ENCODE data around the gene SLC29A3. TPM values are rescaled to one million over a fixed set of nuclear protein-coding genes. Genes with fewer than 3 reads are reported as not detected.

The SLC29A3 gene
- total RNA-seq, 1 experiment from 2014 or later = 35.7 TPM

DNA sequence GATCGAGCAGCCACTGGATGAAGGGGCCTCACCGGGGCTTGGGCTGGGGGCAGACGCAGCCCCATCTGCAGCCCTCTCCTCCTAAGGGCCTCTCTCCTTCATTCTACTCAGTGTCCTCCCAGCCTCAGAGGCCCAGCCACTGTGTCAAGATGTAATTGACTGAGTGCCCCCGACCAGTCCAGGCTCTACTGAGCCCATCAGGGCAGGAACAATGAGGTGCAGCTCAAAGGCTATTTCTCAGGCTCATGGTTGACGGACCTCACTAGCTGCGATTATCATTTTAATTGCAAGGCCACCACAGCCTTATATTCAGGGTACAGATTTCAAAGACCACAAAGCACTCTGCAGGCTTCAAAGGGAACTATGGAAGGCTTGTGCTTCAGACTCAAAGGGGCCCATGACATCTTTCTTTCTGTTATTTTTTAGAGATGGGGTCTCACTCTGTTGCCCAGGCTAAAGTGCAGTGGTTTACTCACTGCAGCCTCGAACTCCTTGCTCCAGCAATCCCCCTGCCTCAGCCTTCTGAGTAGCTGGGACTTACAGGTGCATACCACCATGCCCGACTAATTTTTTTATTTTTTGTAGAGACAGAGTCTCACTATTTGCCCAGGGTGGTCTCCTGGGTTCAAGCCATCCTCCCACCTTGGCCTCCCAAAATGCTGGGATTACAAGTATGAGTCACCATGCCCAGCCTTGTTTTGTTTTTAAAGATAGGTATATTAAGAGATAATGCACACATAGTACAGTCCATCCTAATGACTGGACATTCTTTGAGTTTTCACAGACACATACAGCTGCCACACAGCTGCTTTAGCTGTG lies 23.7 kb downstream of the SLC29A3 start:
- Histone ChIP-seq H3K79me2 (ENCODE audit: low read depth) (peaks cover 17% of the 10 kb centered on the region; the same call in 1 of the 2 replicates), H4K20me1 (ENCODE audit: insufficient read depth) (no peaks in the 10 kb centered on the region), H3K4me2 (peak overlapping the region; percentile 53), H3F3A (ENCODE audit: insufficient read depth, low read depth) (peaks cover 56% of the 10 kb centered on the region), H3K27me3 (ENCODE audit: insufficient read depth, low read depth) (no peaks in the 10 kb centered on the region), H3K9me2 (ENCODE audit: insufficient read depth) (no peaks in the 10 kb centered on the region), H2AFZ (no peak overlapping the region), H3K4me1 (replicated peaks; ENCODE audit: insufficient read depth) (peaks cover 86% of the 10 kb centered on the region), H3K36me3 (ENCODE audit: low read depth) (no peaks in the 10 kb centered on the region), H3K27ac (peak overlapping the region; percentile 81), H3K4me3 (no peak overlapping the region), H3K9me3 (ENCODE audit: insufficient read depth, low read depth) (no peaks in the 10 kb centered on the region; the same call in 1 of the 2 replicates)
- POLR2A ChIA-PET (ENCODE audit: unreplicated experiment) = interaction anchor here (0.7 to 1.1 kb wide), 3 partner anchors 11 to 36 kb away, joined by 4 to 10 read pairs (median 5); no protein-coding TSS in a partner anchor
- intact Hi-C loops (cut with micrococcal nuclease; ENCODE audit: unreplicated experiment) = loop anchor here (1.0 kb wide), 1 partner anchor 424 kb away; no protein-coding TSS in a partner anchor
- CTCF ChIA-PET = interaction anchor here (0.6 to 2.1 kb wide), 3 partner anchors 15 to 269 kb away, joined by 3 to 7 read pairs (median 6); partner anchors contain the start of gene SLC29A3
- no TSS peak for BruUV-seq (replicated peaks)
- TF ChIP-seq, protein P1, sequence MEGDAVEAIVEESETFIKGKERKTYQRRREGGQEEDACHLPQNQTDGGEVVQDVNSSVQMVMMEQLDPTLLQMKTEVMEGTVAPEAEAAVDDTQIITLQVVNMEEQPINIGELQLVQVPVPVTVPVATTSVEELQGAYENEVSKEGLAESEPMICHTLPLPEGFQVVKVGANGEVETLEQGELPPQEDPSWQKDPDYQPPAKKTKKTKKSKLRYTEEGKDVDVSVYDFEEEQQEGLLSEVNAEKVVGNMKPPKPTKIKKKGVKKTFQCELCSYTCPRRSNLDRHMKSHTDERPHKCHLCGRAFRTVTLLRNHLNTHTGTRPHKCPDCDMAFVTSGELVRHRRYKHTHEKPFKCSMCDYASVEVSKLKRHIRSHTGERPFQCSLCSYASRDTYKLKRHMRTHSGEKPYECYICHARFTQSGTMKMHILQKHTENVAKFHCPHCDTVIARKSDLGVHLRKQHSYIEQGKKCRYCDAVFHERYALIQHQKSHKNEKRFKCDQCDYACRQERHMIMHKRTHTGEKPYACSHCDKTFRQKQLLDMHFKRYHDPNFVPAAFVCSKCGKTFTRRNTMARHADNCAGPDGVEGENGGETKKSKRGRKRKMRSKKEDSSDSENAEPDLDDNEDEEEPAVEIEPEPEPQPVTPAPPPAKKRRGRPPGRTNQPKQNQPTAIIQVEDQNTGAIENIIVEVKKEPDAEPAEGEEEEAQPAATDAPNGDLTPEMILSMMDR (conservative IDR thresholded peaks at IDR 0.05) = no peak
- TF ChIP-seq EZH2 (IDR thresholded peaks at IDR 0.05; ENCODE audit: low read depth) = no peak
- DNase-seq = no peak

DNA sequence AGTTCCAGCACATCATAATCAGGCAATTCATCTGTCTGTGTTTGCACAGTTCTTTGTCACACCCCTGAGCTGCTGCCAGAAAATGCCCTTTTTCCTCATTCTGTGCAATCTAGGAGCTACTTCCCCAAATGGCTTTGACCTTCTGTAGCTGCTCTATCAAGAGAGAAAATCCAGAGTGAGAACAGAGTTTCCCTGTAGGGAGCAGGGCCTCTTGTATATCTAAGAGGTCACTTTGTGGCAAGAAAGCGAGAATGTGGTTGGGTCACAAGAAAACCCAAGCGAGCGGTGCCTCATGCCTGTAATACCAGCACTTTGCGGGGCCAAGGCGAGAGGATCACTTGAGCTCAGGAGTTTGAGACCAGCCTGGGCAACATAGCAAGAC lies 24.3 kb downstream of the SLC29A3 start:
- Histone ChIP-seq H3K27ac (peak overlapping the region; percentile 81), H3K9me2 (ENCODE audit: insufficient read depth) (no peaks in the 10 kb centered on the region), H2AFZ (no peak overlapping the region), H3K27me3 (ENCODE audit: insufficient read depth, low read depth) (no peaks in the 10 kb centered on the region), H3K79me2 (ENCODE audit: low read depth) (peaks cover 17% of the 10 kb centered on the region; the same call in 1 of the 2 replicates), H3F3A (ENCODE audit: insufficient read depth, low read depth) (peaks cover 50% of the 10 kb centered on the region), H3K9me3 (ENCODE audit: insufficient read depth, low read depth) (no peaks in the 10 kb centered on the region; the same call in 1 of the 2 replicates), H3K4me3 (no peak overlapping the region), H3K4me1 (replicated peaks; ENCODE audit: insufficient read depth) (peaks cover 86% of the 10 kb centered on the region), H4K20me1 (ENCODE audit: insufficient read depth) (no peaks in the 10 kb centered on the region), H3K36me3 (ENCODE audit: low read depth) (no peaks in the 10 kb centered on the region), H3K4me2 (peak overlapping the region; percentile 53)
- BruUV-seq (replicated peaks) = no TSS peak
- ChIA-PET POLR2A (ENCODE audit: unreplicated experiment) (interaction anchor here (0.7 to 1.1 kb wide), 3 partner anchors 12 to 35 kb away, joined by 4 to 10 read pairs (median 5); no protein-coding TSS in a partner anchor), CTCF (interaction anchor here (0.6 to 2.1 kb wide), 3 partner anchors 16 to 269 kb away, joined by 3 to 7 read pairs (median 6); partner anchors contain the start of gene SLC29A3)
- intact Hi-C loops (cut with micrococcal nuclease; ENCODE audit: unreplicated experiment) = loop anchor here (1.0 kb wide), 1 partner anchor 423 kb away; no protein-coding TSS in a partner anchor
- DNase-seq = peak; percentile 75 to 98
- TF ChIP-seq, protein P1 (conservative IDR thresholded peaks at IDR 0.05) = no peak
- no peak for TF ChIP-seq EZH2 (IDR thresholded peaks at IDR 0.05; ENCODE audit: low read depth)

DNA sequence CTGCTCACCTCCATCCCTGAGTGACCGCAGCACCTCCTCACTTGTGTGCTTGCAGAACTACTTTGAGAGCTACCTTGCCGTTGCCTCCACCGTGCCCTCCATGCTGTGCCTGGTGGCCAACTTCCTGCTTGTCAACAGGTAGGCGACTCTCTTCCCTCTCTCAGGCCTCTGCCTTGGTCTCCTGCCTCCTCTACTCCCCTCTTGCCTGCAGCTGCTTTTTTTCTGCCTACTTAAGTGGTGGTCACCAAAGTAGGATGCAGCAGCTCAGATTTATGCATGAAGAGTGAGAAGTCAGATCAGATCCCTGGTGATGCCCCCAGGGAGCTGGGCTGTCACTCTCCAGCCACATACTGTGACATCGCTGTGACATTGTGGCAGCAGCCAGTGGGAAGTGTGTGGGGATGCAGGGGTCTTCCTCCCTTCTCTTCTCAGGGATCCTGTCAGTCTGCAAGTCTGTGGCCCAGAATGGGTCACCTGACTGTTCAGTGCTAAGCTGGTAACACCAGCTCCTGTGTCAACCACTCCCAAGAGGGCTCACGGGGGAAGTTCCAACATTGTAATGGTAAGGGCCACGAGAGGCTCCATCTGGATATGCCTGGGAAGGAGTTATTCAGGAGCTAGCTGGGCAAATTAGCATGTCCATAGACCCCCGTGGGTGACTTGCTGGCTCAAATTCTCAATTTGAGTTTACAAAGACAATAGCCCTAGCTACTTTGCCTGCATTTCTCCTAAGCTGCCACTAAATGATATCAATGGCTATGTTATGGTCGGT lies 25.3 kb downstream of the SLC29A3 start:
- Histone ChIP-seq H3K4me2 (peak overlapping the region; percentile 53), H2AFZ (no peak overlapping the region), H3K36me3 (ENCODE audit: low read depth) (no peaks in the 10 kb centered on the region), H3K9me2 (ENCODE audit: insufficient read depth) (no peaks in the 10 kb centered on the region), H3K4me1 (replicated peaks; ENCODE audit: insufficient read depth) (peaks cover 86% of the 10 kb centered on the region), H3K27me3 (ENCODE audit: insufficient read depth, low read depth) (no peaks in the 10 kb centered on the region), H3K4me3 (no peak overlapping the region), H3K9me3 (ENCODE audit: insufficient read depth, low read depth) (no peaks in the 10 kb centered on the region; the same call in 1 of the 2 replicates), H4K20me1 (ENCODE audit: insufficient read depth) (no peaks in the 10 kb centered on the region), H3F3A (ENCODE audit: insufficient read depth, low read depth) (peaks cover 40% of the 10 kb centered on the region), H3K27ac (peak overlapping the region; percentile 81), H3K79me2 (ENCODE audit: low read depth) (peaks cover 17% of the 10 kb centered on the region; the same call in 1 of the 2 replicates)
- BruUV-seq (replicated peaks) = no TSS peak
- no peak for DNase-seq
- intact Hi-C loops (cut with micrococcal nuclease; ENCODE audit: unreplicated experiment) = no loop called here
- no peak for TF ChIP-seq EZH2 (IDR thresholded peaks at IDR 0.05; ENCODE audit: low read depth)
- ChIA-PET POLR2A (ENCODE audit: unreplicated experiment) (no interaction called here), CTCF (interaction anchor here (2.1 kb wide), 1 partner anchor 25 kb away, joined by 7 read pairs; the partner anchor contains the start of gene SLC29A3)
